HCT116 (cell line): ENCODE data around the gene PREB.

Experiments used
- CEBPB ChIP-seq: IDR thresholded peaks from 2 replicates; pipeline ENCODE4 v1.6.1; 2012; ENCODE audit warnings: low read depth
- ELF1 ChIP-seq: IDR thresholded peaks from 2 replicates; pipeline ENCODE4 v1.6.1; 2012; ENCODE audit warnings: low read depth, borderline replicate concordance
- EZH2 ChIP-seq: fragments of 200-600 bp; sonication (generic); IDR thresholded peaks from 2 replicates; pipeline ENCODE4 v1.6.1; 2017; ENCODE audit warnings: antibody characterized with exemption, mixed run types
- POLR2A ChIP-seq: IDR thresholded peaks from 2 replicates; pipeline ENCODE4 v1.7.0; 2011; ENCODE audit warnings: borderline replicate concordance; ENCODE audit not compliant: insufficient read depth, insufficient read length; ENCODE audit errors: extremely low read depth
- RAD21 ChIP-seq: IDR thresholded peaks from 2 replicates; pipeline ENCODE4 v1.6.1; 2012; ENCODE audit warnings: low read depth, mild to moderate bottlenecking
- SIN3A ChIP-seq: IDR thresholded peaks from 2 replicates; pipeline ENCODE4 v1.6.1; 2012; ENCODE audit warnings: low read depth
- YY1 ChIP-seq: IDR thresholded peaks from 2 replicates; pipeline ENCODE4 v1.6.1; 2011; ENCODE audit warnings: low read length, low read depth, moderate library complexity, mild to moderate bottlenecking; ENCODE audit not compliant: insufficient replicate concordance; ENCODE audit errors: extremely low read depth
- ZNF274 ChIP-seq: fragments of 200-500 bp; sonication (Bioruptor generic); IDR thresholded peaks from 2 replicates; pipeline ENCODE4 v1.6.1; 2014; ENCODE audit warnings: mild to moderate bottlenecking, low read depth, low read length, inconsistent platforms
- TF ChIP-seq, protein P1 (sequence below), 3 experiments: fragments of 200-600 bp in 1 of 3; sonication (generic) in 1 of 3; IDR thresholded peaks in 2 of 3; conservative IDR thresholded peaks in 1 of 3; 2 replicates each; pipeline ENCODE4 v1.5.1; 2012 to 2017; ENCODE audit warnings: low read depth in 2 of 3, low read length in 2 of 3, antibody characterized with exemption in 1 of 3, borderline replicate concordance in 1 of 3, control low read depth in 1 of 3, mild to moderate bottlenecking in 1 of 3, mixed read lengths in 1 of 3, mixed run types in 1 of 3, moderate library complexity in 1 of 3; ENCODE audit not compliant: insufficient read depth in 1 of 3
- TF ChIP-seq, protein P2 (sequence below): IDR thresholded peaks from 2 replicates; pipeline ENCODE4 v1.6.1; 2012
- TF ChIP-seq, protein P3 (sequence below): IDR thresholded peaks from 2 replicates; pipeline ENCODE4 v1.6.1; 2011; ENCODE audit warnings: mild to moderate bottlenecking, low read length, moderate library complexity; ENCODE audit not compliant: insufficient replicate concordance; ENCODE audit errors: extremely low read depth
- TF ChIP-seq, protein P4 (sequence below): IDR thresholded peaks from 2 replicates; pipeline ENCODE4 v1.6.1; 2012; ENCODE audit warnings: low read depth

DNA sequence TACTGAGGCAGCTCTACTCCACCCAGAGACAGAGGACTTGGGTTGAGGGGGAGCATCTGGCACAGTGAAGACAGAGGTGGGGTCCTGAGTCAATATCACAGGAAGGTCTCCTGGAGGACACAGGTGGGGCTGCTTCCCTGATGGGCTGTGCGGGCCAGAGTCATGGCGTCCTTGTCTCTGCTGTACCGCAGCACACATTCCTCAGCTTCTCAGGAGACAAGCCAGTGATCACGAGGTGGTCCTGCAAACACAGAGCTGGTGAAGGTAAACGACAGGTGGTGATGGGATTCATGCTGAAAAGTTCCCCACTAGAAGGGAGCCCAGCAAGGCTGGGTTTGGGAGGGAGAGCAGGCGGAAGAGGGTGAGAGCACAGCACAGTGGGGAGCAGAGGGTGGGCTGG, 24.0 kb upstream of the PREB start:
- TF ChIP-seq RAD21 (no peak), POLR2A (no peak), CEBPB (no peak), SIN3A (no peak), ELF1 (no peak), EZH2 (no peak), ZNF274 (no peak), YY1 (no peak)
- TF ChIP-seq, protein P1, sequence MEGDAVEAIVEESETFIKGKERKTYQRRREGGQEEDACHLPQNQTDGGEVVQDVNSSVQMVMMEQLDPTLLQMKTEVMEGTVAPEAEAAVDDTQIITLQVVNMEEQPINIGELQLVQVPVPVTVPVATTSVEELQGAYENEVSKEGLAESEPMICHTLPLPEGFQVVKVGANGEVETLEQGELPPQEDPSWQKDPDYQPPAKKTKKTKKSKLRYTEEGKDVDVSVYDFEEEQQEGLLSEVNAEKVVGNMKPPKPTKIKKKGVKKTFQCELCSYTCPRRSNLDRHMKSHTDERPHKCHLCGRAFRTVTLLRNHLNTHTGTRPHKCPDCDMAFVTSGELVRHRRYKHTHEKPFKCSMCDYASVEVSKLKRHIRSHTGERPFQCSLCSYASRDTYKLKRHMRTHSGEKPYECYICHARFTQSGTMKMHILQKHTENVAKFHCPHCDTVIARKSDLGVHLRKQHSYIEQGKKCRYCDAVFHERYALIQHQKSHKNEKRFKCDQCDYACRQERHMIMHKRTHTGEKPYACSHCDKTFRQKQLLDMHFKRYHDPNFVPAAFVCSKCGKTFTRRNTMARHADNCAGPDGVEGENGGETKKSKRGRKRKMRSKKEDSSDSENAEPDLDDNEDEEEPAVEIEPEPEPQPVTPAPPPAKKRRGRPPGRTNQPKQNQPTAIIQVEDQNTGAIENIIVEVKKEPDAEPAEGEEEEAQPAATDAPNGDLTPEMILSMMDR (IDR thresholded peaks at IDR 0.05 in 2 of 3, conservative IDR thresholded peaks at IDR 0.05 in 1 of 3; ENCODE audit: borderline replicate concordance in 1 of 3, insufficient read depth in 1 of 3, low read depth in 2 of 3, low read length in 2 of 3) = no peak
- TF ChIP-seq, protein P2, sequence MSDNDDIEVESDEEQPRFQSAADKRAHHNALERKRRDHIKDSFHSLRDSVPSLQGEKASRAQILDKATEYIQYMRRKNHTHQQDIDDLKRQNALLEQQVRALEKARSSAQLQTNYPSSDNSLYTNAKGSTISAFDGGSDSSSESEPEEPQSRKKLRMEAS = no peak
- TF ChIP-seq, protein P3, sequence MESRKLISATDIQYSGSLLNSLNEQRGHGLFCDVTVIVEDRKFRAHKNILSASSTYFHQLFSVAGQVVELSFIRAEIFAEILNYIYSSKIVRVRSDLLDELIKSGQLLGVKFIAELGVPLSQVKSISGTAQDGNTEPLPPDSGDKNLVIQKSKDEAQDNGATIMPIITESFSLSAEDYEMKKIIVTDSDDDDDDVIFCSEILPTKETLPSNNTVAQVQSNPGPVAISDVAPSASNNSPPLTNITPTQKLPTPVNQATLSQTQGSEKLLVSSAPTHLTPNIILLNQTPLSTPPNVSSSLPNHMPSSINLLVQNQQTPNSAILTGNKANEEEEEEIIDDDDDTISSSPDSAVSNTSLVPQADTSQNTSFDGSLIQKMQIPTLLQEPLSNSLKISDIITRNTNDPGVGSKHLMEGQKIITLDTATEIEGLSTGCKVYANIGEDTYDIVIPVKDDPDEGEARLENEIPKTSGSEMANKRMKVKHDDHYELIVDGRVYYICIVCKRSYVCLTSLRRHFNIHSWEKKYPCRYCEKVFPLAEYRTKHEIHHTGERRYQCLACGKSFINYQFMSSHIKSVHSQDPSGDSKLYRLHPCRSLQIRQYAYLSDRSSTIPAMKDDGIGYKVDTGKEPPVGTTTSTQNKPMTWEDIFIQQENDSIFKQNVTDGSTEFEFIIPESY = no peak
- TF ChIP-seq, protein P4, sequence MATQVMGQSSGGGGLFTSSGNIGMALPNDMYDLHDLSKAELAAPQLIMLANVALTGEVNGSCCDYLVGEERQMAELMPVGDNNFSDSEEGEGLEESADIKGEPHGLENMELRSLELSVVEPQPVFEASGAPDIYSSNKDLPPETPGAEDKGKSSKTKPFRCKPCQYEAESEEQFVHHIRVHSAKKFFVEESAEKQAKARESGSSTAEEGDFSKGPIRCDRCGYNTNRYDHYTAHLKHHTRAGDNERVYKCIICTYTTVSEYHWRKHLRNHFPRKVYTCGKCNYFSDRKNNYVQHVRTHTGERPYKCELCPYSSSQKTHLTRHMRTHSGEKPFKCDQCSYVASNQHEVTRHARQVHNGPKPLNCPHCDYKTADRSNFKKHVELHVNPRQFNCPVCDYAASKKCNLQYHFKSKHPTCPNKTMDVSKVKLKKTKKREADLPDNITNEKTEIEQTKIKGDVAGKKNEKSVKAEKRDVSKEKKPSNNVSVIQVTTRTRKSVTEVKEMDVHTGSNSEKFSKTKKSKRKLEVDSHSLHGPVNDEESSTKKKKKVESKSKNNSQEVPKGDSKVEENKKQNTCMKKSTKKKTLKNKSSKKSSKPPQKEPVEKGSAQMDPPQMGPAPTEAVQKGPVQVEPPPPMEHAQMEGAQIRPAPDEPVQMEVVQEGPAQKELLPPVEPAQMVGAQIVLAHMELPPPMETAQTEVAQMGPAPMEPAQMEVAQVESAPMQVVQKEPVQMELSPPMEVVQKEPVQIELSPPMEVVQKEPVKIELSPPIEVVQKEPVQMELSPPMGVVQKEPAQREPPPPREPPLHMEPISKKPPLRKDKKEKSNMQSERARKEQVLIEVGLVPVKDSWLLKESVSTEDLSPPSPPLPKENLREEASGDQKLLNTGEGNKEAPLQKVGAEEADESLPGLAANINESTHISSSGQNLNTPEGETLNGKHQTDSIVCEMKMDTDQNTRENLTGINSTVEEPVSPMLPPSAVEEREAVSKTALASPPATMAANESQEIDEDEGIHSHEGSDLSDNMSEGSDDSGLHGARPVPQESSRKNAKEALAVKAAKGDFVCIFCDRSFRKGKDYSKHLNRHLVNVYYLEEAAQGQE = no peak
